Peyer's patch (tissue), 4 donors: Measurements from ENCODE around the gene TCF25. TPM values are rescaled to one million over a fixed set of nuclear protein-coding genes. Genes with fewer than 3 reads are reported as not detected.
"Not testable (repeated sequence)": the region's sequence is repeated elsewhere in the genome, so short reads cannot be mapped to it uniquely, and the experiment has no call there.

Source experiments
- DNase-seq, 3 donors: peaks; one replicate each; pipeline ENCODE4 v3.0.0-alpha.2; 2017 to 2019
- H3K27ac ChIP-seq, 4 donors: fragments of 200-600 bp; sonication (generic); one replicate each; pipeline ENCODE4 v1.5.1; 2016 to 2019
- H3K27me3 ChIP-seq, 2 donors: fragments of 200-600 bp; sonication (generic); one replicate each; pipeline ENCODE4 v1.5.1; 2019
- H3K36me3 ChIP-seq, 3 donors: fragments of 200-600 bp; sonication (generic); one replicate each; pipeline ENCODE4 v1.5.1; 2016 to 2019
- H3K4me1 ChIP-seq, 4 donors: fragments of 200-600 bp; sonication (generic); one replicate each; pipeline ENCODE4 v1.5.1; 2016 to 2019
- H3K4me3 ChIP-seq, 4 donors: fragments of 200-600 bp; sonication (generic); 1 replicate in 3 of 4; 2 replicates in 1 of 4; pipeline ENCODE4 v1.5.1; 2016 to 2019; ENCODE audit warnings: mild to moderate bottlenecking in 1 of 4
- H3K9me3 ChIP-seq, 4 donors: fragments of 200-600 bp; sonication (generic); one replicate each; pipeline ENCODE4 v1.5.1; 2016 to 2019; ENCODE audit warnings: mild to moderate bottlenecking in 1 of 4
- CTCF ChIP-seq, 6 experiments: fragments of 450-650 bp in 4 of 6; fragments of 200-600 bp in 2 of 6; sonication (generic) in 1 of 6; IDR thresholded peaks; one replicate each; pipeline ENCODE4 v1.5.1; 2017 to 2019; ENCODE audit warnings: antibody characterized with exemption in 6 of 6, mild to moderate bottlenecking in 3 of 6, moderate library complexity in 1 of 6
- POLR2A ChIP-seq, 2 donors: fragments of 450-650 bp; IDR thresholded peaks; one replicate each; pipeline ENCODE4 v1.5.1; 2017; ENCODE audit warnings: antibody characterized with exemption in 2 of 2, mild to moderate bottlenecking in 2 of 2, moderate library complexity in 2 of 2
- total RNA-seq, 4 donors: library from RNA; depleted of rRNA; stranded (reverse); fragments of >200 nt; gene quantifications; one replicate each; pipeline ENCODE4 v1.1.0, GENCODE V29; 2016

The TCF25 gene
- total RNA-seq, 4 donors from 2014 or later = 247 to 946 (median 371) TPM

- H3K27ac ChIP-seq = no peak overlapping the region
- H3K4me1 ChIP-seq = peaks cover 0 to 6% (median under 1%) of the 10 kb centered on the region in 4 donors
- no peak for DNase-seq
- H3K27me3 ChIP-seq = no peaks in the 10 kb centered on the region
- TF ChIP-seq POLR2A (IDR thresholded peaks at IDR 0.05) = no peak
- H3K36me3 ChIP-seq = peaks cover 0 to 35% (median 0%) of the 10 kb centered on the region in 3 donors
- H3K9me3 ChIP-seq = no peaks in the 10 kb centered on the region
- H3K4me3 ChIP-seq = no peak overlapping the region
Measured at GRCh38 chr16:89912143-89912542, 38.8 kb downstream of the TCF25 start.

GRCh38 chr16:89912627-89913026, 39.2 kb downstream of the TCF25 start:
- H3K4me1 ChIP-seq = peaks cover 4 to 10% (median 5%) of the 10 kb centered on the region in 4 donors
- no peak overlapping the region for H3K4me3 ChIP-seq
- H3K9me3 ChIP-seq = no peaks in the 10 kb centered on the region
- no peak overlapping the region for H3K27ac ChIP-seq
- DNase-seq = no peak
- H3K27me3 ChIP-seq = no peaks in the 10 kb centered on the region
- H3K36me3 ChIP-seq = peaks cover 0 to 33% (median 0%) of the 10 kb centered on the region in 3 donors
- TF ChIP-seq POLR2A (IDR thresholded peaks at IDR 0.05) = no peak
- no peak for TF ChIP-seq CTCF (IDR thresholded peaks at IDR 0.05)

- no peak overlapping the region for H3K4me3 ChIP-seq
- H3K27me3 ChIP-seq = peaks cover 0 to 4% of the 10 kb centered on the region in 2 donors
- H3K9me3 ChIP-seq = no peaks in the 10 kb centered on the region
- H3K36me3 ChIP-seq = peaks cover 0 to 23% (median 0%) of the 10 kb centered on the region in 3 donors
- no peak for DNase-seq
- peaks cover 5 to 21% (median 16%) of the 10 kb centered on the region in 4 donors for H3K4me1 ChIP-seq
- TF ChIP-seq POLR2A (IDR thresholded peaks at IDR 0.05) = no peak
- no peak for TF ChIP-seq CTCF (IDR thresholded peaks at IDR 0.05)
- no peak overlapping the region for H3K27ac ChIP-seq
Measured at GRCh38 chr16:89913408-89914387, 40.3 kb downstream of the TCF25 start.

- not testable (repeated sequence) for H3K9me3 ChIP-seq, DNase-seq, H3K27me3 ChIP-seq, H3K4me3 ChIP-seq, H3K27ac ChIP-seq
- peaks cover 0 to 16% (median 0%) of the 10 kb centered on the region in 3 donors for H3K36me3 ChIP-seq
- peaks cover 5 to 25% (median 18%) of the 10 kb centered on the region in 4 donors for H3K4me1 ChIP-seq
Measured at GRCh38 chr16:89914642-89915285, 41.4 kb downstream of the TCF25 start.

- H3K27me3 ChIP-seq = peaks cover 0 to 5% of the 10 kb centered on the region in 2 donors
- no peak for DNase-seq
- H3K27ac ChIP-seq = no peak overlapping the region
- peaks cover 5 to 21% (median 18%) of the 10 kb centered on the region in 4 donors for H3K4me1 ChIP-seq
- H3K36me3 ChIP-seq = peaks cover 0 to 11% (median 0%) of the 10 kb centered on the region in 3 donors
- H3K9me3 ChIP-seq = no peaks in the 10 kb centered on the region
- no peak overlapping the region for H3K4me3 ChIP-seq
- TF ChIP-seq CTCF (IDR thresholded peaks at IDR 0.05) (no peak), POLR2A (IDR thresholded peaks at IDR 0.05) (no peak)
Measured at GRCh38 chr16:89915303-89916232, 42.2 kb downstream of the TCF25 start.
